OCI-LY7 (cell line): ENCODE measurements around the gene SLC7A7. TPM values are rescaled to one million over a fixed set of nuclear protein-coding genes. Genes with fewer than 3 reads are reported as not detected.

ENCODE experiments used
- BruUV-seq: library from RNA; stranded (reverse); fragments of 400-500 nt; replicated peaks from 2 replicates; lab custom pipeline; 2021; lab: Mats Ljungman, UMichigan
- CTCF ChIA-PET: fragments of 300-600 bp; sonication (Branson Sonifier 250); formaldehyde crosslinking; loops from one replicate; lab custom pipeline; 2022; ENCODE audit warnings: antibody characterized with exemption; ENCODE audit not compliant: unreplicated experiment; lab: Charles Lee
- POLR2A ChIA-PET: fragments of 300-600 bp; sonication (Branson Sonifier 250); formaldehyde crosslinking; loops from one replicate; lab custom pipeline; 2022; ENCODE audit warnings: antibody characterized with exemption; lab: Charles Lee
- DNase-seq: peaks from one replicate; pipeline ENCODE4 v3.0.0-alpha.2; 2015; ENCODE audit warnings: low spot score
- H2AFZ ChIP-seq: fragments of 200-600 bp; sonication (generic), shearing (Covaris generic); 2 replicates; pipeline ENCODE4 v1.6.1; 2014; ENCODE audit warnings: mild to moderate bottlenecking, antibody characterized with exemption, low read length, moderate library complexity
- H3K27ac ChIP-seq: fragments of 200-600 bp; sonication (generic); 2 replicates; pipeline ENCODE4 v1.5.1; 2014; ENCODE audit warnings: mixed run types, low read depth, mild to moderate bottlenecking, moderate library complexity, low read length, inconsistent platforms; ENCODE audit not compliant: poor library complexity, severe bottlenecking
- H3K36me3 ChIP-seq: fragments of 200-600 bp; sonication (generic); 2 replicates; pipeline ENCODE4 v1.6.1; 2014; ENCODE audit warnings: mild to moderate bottlenecking, antibody characterized with exemption, low read length, moderate library complexity, mixed read lengths; ENCODE audit not compliant: insufficient read depth
- H3K4me1 ChIP-seq: fragments of 200-600 bp; sonication (generic); 2 replicates; pipeline ENCODE4 v1.5.1; 2014; ENCODE audit warnings: mild to moderate bottlenecking, low read length; ENCODE audit not compliant: insufficient read depth, poor library complexity, severe bottlenecking
- H3K4me2 ChIP-seq: fragments of 200-600 bp; sonication (generic); 2 replicates; pipeline ENCODE4 v1.6.1; 2014; ENCODE audit warnings: mild to moderate bottlenecking, low read length
- H3K4me3 ChIP-seq: fragments of 200-600 bp; sonication (generic); 2 replicates; pipeline ENCODE4 v1.5.1; 2014; ENCODE audit warnings: mild to moderate bottlenecking, low read depth, low read length; ENCODE audit not compliant: poor library complexity, severe bottlenecking
- H3K79me2 ChIP-seq: fragments of 200-600 bp; sonication (generic); 2 replicates; pipeline ENCODE4 v1.6.1; 2016; ENCODE audit warnings: low read depth, mild to moderate bottlenecking, low read length, moderate library complexity, mixed read lengths; ENCODE audit not compliant: insufficient read depth
- H3K9me2 ChIP-seq: fragments of 200-600 bp; sonication (generic); 2 replicates; pipeline ENCODE4 v1.6.1; 2016; ENCODE audit warnings: mild to moderate bottlenecking, low read length, mixed read lengths; ENCODE audit not compliant: insufficient read depth
- H3K9me3 ChIP-seq: fragments of 200-600 bp; sonication (generic); 2 replicates; pipeline ENCODE4 v1.6.1; 2014; ENCODE audit warnings: mild to moderate bottlenecking, mixed run types, low read length, mixed read lengths
- H4K20me1 ChIP-seq: fragments of 200-600 bp; sonication (generic); 2 replicates; pipeline ENCODE4 v1.6.1; 2014; ENCODE audit warnings: mild to moderate bottlenecking, antibody characterized with exemption, low read length, moderate library complexity, mixed read lengths; ENCODE audit not compliant: insufficient read depth
- CTCF ChIP-seq: fragments of 200-600 bp; sonication (generic); conservative IDR thresholded peaks from 2 replicates; pipeline ENCODE4 v1.5.1; 2014; ENCODE audit warnings: mild to moderate bottlenecking, antibody characterized with exemption, low read length, moderate library complexity, mixed read lengths
- EZH2phosphoT487 ChIP-seq: fragments of 200-600 bp; sonication (generic); IDR thresholded peaks from 2 replicates; pipeline ENCODE4 v1.6.1; 2018; ENCODE audit warnings: low read depth, borderline replicate concordance, mild to moderate bottlenecking, mixed run types, antibody characterized with exemption, low read length, moderate library complexity, mixed read lengths
- intact Hi-C: fragments of 100-400 bp; cut with micrococcal nuclease; formaldehyde crosslinking; loops from one replicate; pipeline ENCODE4 v1.10.0; 2022; ENCODE audit not compliant: unreplicated experiment
- total RNA-seq, 2 experiments: library from RNA; depleted of rRNA in 1 of 2; stranded (reverse); fragments of >200 nt in 1 of 2; shearing (Covaris generic) in 1 of 2; gene quantifications; 2 replicates each; pipeline ENCODE4 v1.2.3, GENCODE V29; 2014 to 2022

Gene SLC7A7
- total RNA-seq, 2 experiments from 2014 or later = 30.6 to 59.2 TPM

GRCh38 chr14:22847661-22848341, 32.6 kb upstream of the SLC7A7 start:
- intact Hi-C loops = no loop called here
- H2AFZ ChIP-seq = no peak overlapping the region
- H3K4me1 ChIP-seq = peaks cover 9% of the 10 kb centered on the region

GRCh38 chr14:22846811-22847307, 31.6 kb upstream of the SLC7A7 start:
- no TSS peak for BruUV-seq
- ChIA-PET POLR2A (no interaction called here), CTCF (no interaction called here)
- intact Hi-C loops = no loop called here
- TF ChIP-seq EZH2phosphoT487 (no peak), CTCF (no peak)
- Histone ChIP-seq H4K20me1 (no peaks in the 10 kb centered on the region), H2AFZ (no peak overlapping the region), H3K79me2 (no peaks in the 10 kb centered on the region), H3K9me2 (no peaks in the 10 kb centered on the region), H3K27ac (no peak overlapping the region), H3K4me3 (no peak overlapping the region), H3K36me3 (no peaks in the 10 kb centered on the region), H3K4me2 (no peak overlapping the region), H3K9me3 (no peaks in the 10 kb centered on the region), H3K4me1 (peaks cover 6% of the 10 kb centered on the region)
- no peak for DNase-seq

More at GRCh38 chr14:22847661-22848341, 32.6 kb upstream of the SLC7A7 start:
- POLR2A ChIA-PET = interaction anchor here (0.6 to 2.2 kb wide), 4 partner anchors 14 to 62 kb away, joined by 3 to 9 read pairs (median 4); partner anchors contain the start of gene MRPL52
- BruUV-seq = no TSS peak
- Histone ChIP-seq H3K9me2 (no peaks in the 10 kb centered on the region), H3K4me2 (no peak overlapping the region), H3K79me2 (no peaks in the 10 kb centered on the region), H4K20me1 (no peaks in the 10 kb centered on the region), H3K27ac (no peak overlapping the region), H3K9me3 (no peaks in the 10 kb centered on the region), H3K4me3 (no peak overlapping the region), H3K36me3 (no peaks in the 10 kb centered on the region)
- CTCF ChIA-PET = no interaction called here
- TF ChIP-seq CTCF (peak; percentile 59), EZH2phosphoT487 (no peak)
- no peak for DNase-seq
